Osteoblast (primary cell): ENCODE results near the gene TARP.
"Not testable (repeated sequence)": the region's sequence is repeated elsewhere in the genome, so short reads cannot be mapped to it uniquely, and the experiment has no call there.

Source experiments
- DNase-seq: peaks from one replicate; pipeline ENCODE4 v3.0.0; 2011; ENCODE audit warnings: low spot score, mixed read lengths; ENCODE audit not compliant: insufficient read length; ENCODE audit errors: missing footprints
- H2AFZ ChIP-seq: 2 replicates; pipeline ENCODE4 v1.6.0; 2011; ENCODE audit warnings: mild to moderate bottlenecking, low read length
- H3K27ac ChIP-seq: 2 replicates; pipeline ENCODE4 v1.5.1; 2011; ENCODE audit warnings: mild to moderate bottlenecking, low read depth, low read length, moderate library complexity
- H3K27me3 ChIP-seq: 2 replicates; pipeline ENCODE4 v1.6.0; 2012; ENCODE audit warnings: mild to moderate bottlenecking, control low read depth, inconsistent platforms, low read length, moderate library complexity; ENCODE audit not compliant: insufficient read depth
- H3K36me3 ChIP-seq: 2 replicates; pipeline ENCODE4 v1.5.1; 2011; ENCODE audit warnings: mild to moderate bottlenecking, low read length, control low read depth, moderate library complexity; ENCODE audit not compliant: insufficient read depth
- H3K4me1 ChIP-seq: 2 replicates; pipeline ENCODE4 v1.5.1; 2011; ENCODE audit warnings: mild to moderate bottlenecking, low read length, control low read depth, moderate library complexity; ENCODE audit not compliant: insufficient read depth
- H3K4me2 ChIP-seq: 2 replicates; pipeline ENCODE4 v1.6.0; 2011; ENCODE audit warnings: mild to moderate bottlenecking, low read length; ENCODE audit not compliant: insufficient read depth
- H3K4me3 ChIP-seq: fragments of 200-600 bp; sonication (generic); 3 replicates; pipeline ENCODE4 v1.5.1; 2012; ENCODE audit warnings: mild to moderate bottlenecking, low read length, inconsistent platforms; ENCODE audit not compliant: insufficient read depth
- H3K79me2 ChIP-seq: 2 replicates; pipeline ENCODE4 v1.6.0; 2012; ENCODE audit warnings: mild to moderate bottlenecking, low read length, control low read depth, inconsistent platforms; ENCODE audit not compliant: insufficient read depth
- H3K9me3 ChIP-seq: 2 replicates; pipeline ENCODE4 v1.5.1; 2011; ENCODE audit warnings: low read depth, low read length, control low read depth
- H4K20me1 ChIP-seq: 2 replicates; pipeline ENCODE4 v1.6.0; 2012; ENCODE audit warnings: mild to moderate bottlenecking, low read length, control low read depth; ENCODE audit not compliant: insufficient read depth
- TF ChIP-seq, protein P1 (sequence below): IDR thresholded peaks from 2 replicates; pipeline ENCODE4 v1.5.1; 2011; ENCODE audit warnings: mild to moderate bottlenecking, low read depth, low read length, moderate library complexity; ENCODE audit errors: extremely low read depth

Gene TARP

DNA sequence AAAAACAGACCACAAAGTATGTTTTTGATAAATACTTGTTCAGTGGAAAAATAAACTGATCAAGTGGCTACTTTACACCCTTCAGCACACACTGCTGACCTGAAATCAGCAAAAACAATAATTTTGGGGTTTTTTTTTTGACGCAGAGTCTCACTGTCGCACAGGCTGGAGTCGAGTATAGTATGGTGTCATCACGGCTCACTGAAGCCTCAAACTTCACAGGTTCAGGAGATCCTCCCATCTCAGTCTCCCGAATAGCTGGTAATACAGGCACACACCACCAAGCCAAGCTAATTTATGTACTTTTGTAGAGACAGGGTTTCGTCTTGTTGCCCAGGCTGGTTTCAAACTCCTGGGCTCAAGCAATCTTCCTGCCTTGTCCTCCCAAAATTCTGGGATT, 30.6 kb downstream of the TARP start:
- no peaks in the 10 kb centered on the region for H3K36me3 ChIP-seq
- H3K4me2 ChIP-seq: no peak overlapping the region
- H3K9me3 ChIP-seq: no peaks in the 10 kb centered on the region
- H4K20me1 ChIP-seq: no peaks in the 10 kb centered on the region
- peaks cover 8% of the 10 kb centered on the region for H3K27me3 ChIP-seq
- H3K79me2 ChIP-seq: no peaks in the 10 kb centered on the region
- DNase-seq: peak; percentile 19
- TF ChIP-seq, protein P1, sequence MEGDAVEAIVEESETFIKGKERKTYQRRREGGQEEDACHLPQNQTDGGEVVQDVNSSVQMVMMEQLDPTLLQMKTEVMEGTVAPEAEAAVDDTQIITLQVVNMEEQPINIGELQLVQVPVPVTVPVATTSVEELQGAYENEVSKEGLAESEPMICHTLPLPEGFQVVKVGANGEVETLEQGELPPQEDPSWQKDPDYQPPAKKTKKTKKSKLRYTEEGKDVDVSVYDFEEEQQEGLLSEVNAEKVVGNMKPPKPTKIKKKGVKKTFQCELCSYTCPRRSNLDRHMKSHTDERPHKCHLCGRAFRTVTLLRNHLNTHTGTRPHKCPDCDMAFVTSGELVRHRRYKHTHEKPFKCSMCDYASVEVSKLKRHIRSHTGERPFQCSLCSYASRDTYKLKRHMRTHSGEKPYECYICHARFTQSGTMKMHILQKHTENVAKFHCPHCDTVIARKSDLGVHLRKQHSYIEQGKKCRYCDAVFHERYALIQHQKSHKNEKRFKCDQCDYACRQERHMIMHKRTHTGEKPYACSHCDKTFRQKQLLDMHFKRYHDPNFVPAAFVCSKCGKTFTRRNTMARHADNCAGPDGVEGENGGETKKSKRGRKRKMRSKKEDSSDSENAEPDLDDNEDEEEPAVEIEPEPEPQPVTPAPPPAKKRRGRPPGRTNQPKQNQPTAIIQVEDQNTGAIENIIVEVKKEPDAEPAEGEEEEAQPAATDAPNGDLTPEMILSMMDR: no peak
- H3K4me3 ChIP-seq: no peak overlapping the region
- no peaks in the 10 kb centered on the region for H3K4me1 ChIP-seq
- no peak overlapping the region for H2AFZ ChIP-seq
- no peak overlapping the region for H3K27ac ChIP-seq

DNA sequence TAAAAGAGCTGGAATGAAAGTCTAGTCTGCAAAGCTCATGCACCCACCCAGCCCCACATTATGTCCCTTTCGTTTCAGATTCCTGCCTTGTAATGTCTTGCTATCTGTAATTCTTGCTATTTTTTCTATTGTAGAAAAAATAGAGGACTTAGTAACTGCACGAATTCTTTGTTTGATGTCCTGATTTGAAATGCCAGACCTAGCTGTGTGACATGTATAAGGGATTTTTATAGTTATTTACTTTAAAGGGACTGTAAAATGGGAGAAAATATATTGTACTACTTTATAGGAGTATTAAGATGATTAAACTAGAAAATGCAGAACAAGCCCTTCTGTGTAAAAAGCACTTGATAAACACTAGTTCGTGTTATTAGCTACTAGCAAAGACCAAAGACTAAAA, 32.4 kb downstream of the TARP start:
- H3K27ac ChIP-seq: no peak overlapping the region
- H3K27me3 ChIP-seq: peaks cover 8% of the 10 kb centered on the region

DNA sequence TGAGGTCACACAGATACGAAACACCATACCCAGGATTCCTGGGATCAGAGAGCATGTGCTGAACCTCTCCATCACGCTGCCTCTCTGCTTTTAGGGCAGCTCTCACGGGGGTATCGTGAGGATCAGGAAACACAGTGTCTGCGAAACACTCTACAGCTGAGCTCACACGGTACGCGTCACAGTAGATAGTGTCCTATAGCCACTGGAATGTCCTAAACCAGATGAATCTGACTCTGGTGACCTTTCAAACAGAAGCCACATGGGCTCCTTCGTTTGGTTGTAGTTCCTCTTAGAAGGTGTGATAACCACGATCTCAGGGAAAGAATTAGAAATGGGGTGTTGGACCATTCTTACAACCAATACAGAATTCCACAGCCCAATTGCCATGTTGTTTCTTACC, 34.3 kb downstream of the TARP start:
- H3K4me3 ChIP-seq, H3K9me3 ChIP-seq, H2AFZ ChIP-seq, H3K4me1 ChIP-seq, H3K27me3 ChIP-seq, DNase-seq, H3K79me2 ChIP-seq, H3K27ac ChIP-seq, H3K4me2 ChIP-seq, H4K20me1 ChIP-seq, H3K36me3 ChIP-seq: not testable (repeated sequence)

More for the DNA sequence above, 32.4 kb downstream of the TARP start:
- H3K4me2 ChIP-seq: no peak overlapping the region
- H3K9me3 ChIP-seq: no peaks in the 10 kb centered on the region
- TF ChIP-seq, protein P1: no peak
- H2AFZ ChIP-seq: no peak overlapping the region
- no peaks in the 10 kb centered on the region for H4K20me1 ChIP-seq
- H3K4me3 ChIP-seq: no peak overlapping the region
- DNase-seq: no peak
- no peaks in the 10 kb centered on the region for H3K4me1 ChIP-seq
- H3K36me3 ChIP-seq: no peaks in the 10 kb centered on the region
- no peaks in the 10 kb centered on the region for H3K79me2 ChIP-seq

DNA sequence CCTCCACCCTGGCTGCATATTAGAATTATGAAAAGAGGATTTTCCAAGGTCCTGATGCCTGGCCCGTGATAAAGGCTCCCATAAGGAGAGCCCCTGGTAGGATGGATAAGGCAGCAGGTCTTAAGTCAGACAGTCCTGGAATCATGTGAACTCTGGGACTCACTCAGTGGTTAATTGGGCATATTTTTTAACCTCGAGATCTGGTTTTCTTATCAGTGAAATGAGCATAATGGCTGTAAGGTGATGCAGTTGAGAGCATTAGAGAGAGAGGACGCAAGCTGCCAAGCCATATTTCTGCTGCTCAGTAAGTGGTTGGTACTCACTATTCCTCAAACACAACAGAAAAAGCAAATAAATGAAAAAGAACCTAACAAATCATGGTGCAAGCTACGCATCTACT, 37.8 kb downstream of the TARP start:
- Histone ChIP-seq H3K36me3 (no peaks in the 10 kb centered on the region), H3K27me3 (no peaks in the 10 kb centered on the region), H3K9me3 (no peaks in the 10 kb centered on the region), H3K4me2 (no peak overlapping the region), H3K27ac (no peak overlapping the region), H3K4me3 (no peak overlapping the region), H3K4me1 (no peaks in the 10 kb centered on the region), H4K20me1 (no peaks in the 10 kb centered on the region), H3K79me2 (no peaks in the 10 kb centered on the region), H2AFZ (no peak overlapping the region)
- TF ChIP-seq, protein P1: no peak
- no peak for DNase-seq

DNA sequence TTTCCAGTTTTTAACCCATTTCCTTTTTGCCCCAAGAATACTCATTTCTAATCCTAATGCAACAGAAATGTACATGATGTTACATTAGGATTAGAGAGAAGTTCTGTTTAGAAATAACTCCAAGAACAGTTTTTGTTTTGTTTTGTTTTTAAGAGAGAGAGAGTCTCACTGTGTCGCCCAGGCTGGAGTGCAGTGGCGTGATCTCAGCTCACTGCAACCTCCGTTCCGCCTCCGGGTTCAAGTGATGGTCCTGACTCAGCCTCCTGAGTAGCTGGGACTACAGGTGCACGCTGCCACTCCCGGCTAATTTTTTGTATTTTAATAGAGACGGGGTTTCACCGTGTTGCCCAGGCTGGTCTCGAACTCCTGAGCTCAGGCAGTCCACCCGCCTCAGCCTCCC, 38.7 kb downstream of the TARP start:
- not testable (repeated sequence) for H3K79me2 ChIP-seq, H3K4me1 ChIP-seq, H3K4me3 ChIP-seq, H2AFZ ChIP-seq, H3K27me3 ChIP-seq, H3K4me2 ChIP-seq, H4K20me1 ChIP-seq, H3K36me3 ChIP-seq, H3K9me3 ChIP-seq, H3K27ac ChIP-seq, DNase-seq
